Endothelial cell (in vitro differentiated cells): ENCODE measurements around the gene GPHN. TPM values are rescaled to one million over a fixed set of nuclear protein-coding genes. Genes with fewer than 3 reads are reported as not detected.

Experiments
- DNase-seq: peaks from one replicate; pipeline ENCODE4 v3.0.0; 2021; ENCODE audit warnings: low spot score
- H3K27ac Mint-ChIP-seq: one replicate; pipeline ENCODE4 v1.8.0; 2021; ENCODE audit warnings: mixed read lengths, inconsistent platforms; ENCODE audit not compliant: unreplicated experiment
- H3K27me3 Mint-ChIP-seq: one replicate; pipeline ENCODE4 v1.8.0; 2021; ENCODE audit warnings: mild to moderate bottlenecking, moderate library complexity, mixed read lengths, inconsistent platforms; ENCODE audit not compliant: unreplicated experiment
- H3K36me3 Mint-ChIP-seq: one replicate; pipeline ENCODE4 v1.8.0; 2021; ENCODE audit warnings: mild to moderate bottlenecking, low read depth, mixed read lengths, inconsistent platforms; ENCODE audit not compliant: unreplicated experiment
- H3K4me1 Mint-ChIP-seq: one replicate; pipeline ENCODE4 v1.8.0; 2021; ENCODE audit warnings: mild to moderate bottlenecking, mixed read lengths, inconsistent platforms; ENCODE audit not compliant: unreplicated experiment
- H3K4me3 Mint-ChIP-seq: one replicate; pipeline ENCODE4 v1.8.0; 2021; ENCODE audit warnings: mild to moderate bottlenecking, mixed read lengths, inconsistent platforms; ENCODE audit not compliant: unreplicated experiment
- H3K9me3 Mint-ChIP-seq: one replicate; pipeline ENCODE4 v1.8.0; 2021; ENCODE audit warnings: mixed read lengths, inconsistent platforms; ENCODE audit not compliant: unreplicated experiment
- CTCF ChIP-seq: fragments of 200-600 bp; sonication (generic); IDR thresholded peaks from one replicate; pipeline ENCODE4 v1.5.0; 2021; ENCODE audit warnings: antibody characterized with exemption; ENCODE audit not compliant: unreplicated experiment
- total RNA-seq: library from RNA; stranded (reverse); fragmentation: NEBNext Ultra II Directional; extraction: Animal tissue kit (Norgen Biotek cat#: 25700); gene quantifications from one replicate; pipeline ENCODE4 v1.2.1, GENCODE V29; 2021; ENCODE audit not compliant: unreplicated experiment

Gene GPHN
- total RNA-seq, 1 donor from 2014 or later = 30.0 TPM

DNA sequence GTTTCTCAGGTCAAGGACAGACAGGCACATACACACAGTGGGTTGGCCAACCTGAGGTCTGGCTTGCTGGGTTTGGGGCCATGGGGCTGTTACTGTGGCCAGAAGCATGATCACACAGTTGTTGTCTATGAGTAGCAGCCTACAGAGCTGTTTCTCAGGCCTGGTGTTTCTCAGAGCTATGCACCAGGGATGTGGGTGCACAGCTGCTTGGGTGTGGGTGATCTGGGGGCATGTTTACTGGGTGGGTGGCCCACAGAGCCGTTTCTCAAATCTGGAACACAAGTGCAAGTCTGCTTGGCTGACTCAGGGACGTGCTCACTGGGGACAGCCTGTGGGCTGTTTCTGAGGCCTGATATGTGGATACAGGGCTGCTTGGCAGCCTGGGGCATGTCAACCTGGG is 710.2 kb downstream of the GPHN start:
- Mint-ChIP-seq H3K27me3 (peaks cover 3% of the 10 kb centered on the region), H3K27ac (no peak overlapping the region)

GRCh38 chr14:67221248-67221981 is 713.5 kb downstream of the GPHN start:
- Mint-ChIP-seq H3K27me3 (peaks cover 4% of the 10 kb centered on the region), H3K27ac (no peak overlapping the region)

More for the DNA sequence above, 710.2 kb downstream of the GPHN start:
- H3K9me3 Mint-ChIP-seq = no peaks in the 10 kb centered on the region
- peaks cover 3% of the 10 kb centered on the region for H3K36me3 Mint-ChIP-seq
- no peak overlapping the region for H3K4me3 Mint-ChIP-seq
- no peak for TF ChIP-seq CTCF
- DNase-seq = no peak
- H3K4me1 Mint-ChIP-seq = peaks cover 2% of the 10 kb centered on the region

GRCh38 chr14:67221982-67222328 is 714.0 kb downstream of the GPHN start:
- Mint-ChIP-seq H3K4me3 (no peak overlapping the region), H3K36me3 (peaks cover 3% of the 10 kb centered on the region)

More at GRCh38 chr14:67221248-67221981, 713.5 kb downstream of the GPHN start:
- H3K9me3 Mint-ChIP-seq = no peaks in the 10 kb centered on the region
- H3K4me1 Mint-ChIP-seq = peaks cover 2% of the 10 kb centered on the region
- H3K36me3 Mint-ChIP-seq = peaks cover 3% of the 10 kb centered on the region
- no peak for TF ChIP-seq CTCF
- no peak overlapping the region for H3K4me3 Mint-ChIP-seq
- DNase-seq = no peak

DNA sequence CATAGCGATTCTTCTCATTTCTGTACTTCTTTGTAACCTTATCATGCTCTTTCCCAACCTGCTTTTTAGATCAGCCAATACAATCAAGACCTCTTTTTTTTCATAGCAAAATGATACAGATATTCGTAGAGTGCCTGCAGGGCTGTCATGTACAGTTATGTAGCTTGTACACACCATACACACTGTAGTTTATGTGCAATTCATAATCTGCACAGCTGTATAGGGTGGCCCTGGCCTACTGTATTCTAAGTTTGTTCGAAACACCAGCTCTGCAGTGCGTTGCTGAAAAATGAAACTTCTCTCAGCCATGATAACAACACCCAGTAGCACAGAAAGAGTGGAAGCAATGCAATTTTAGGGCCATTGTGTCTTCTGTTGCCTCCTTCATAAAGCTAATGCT is 717.6 kb downstream of the GPHN start:
- no peak for TF ChIP-seq CTCF
- no peaks in the 10 kb centered on the region for H3K4me1 Mint-ChIP-seq
- no peaks in the 10 kb centered on the region for H3K9me3 Mint-ChIP-seq
- H3K36me3 Mint-ChIP-seq = no peaks in the 10 kb centered on the region
- no peak for DNase-seq
- H3K27ac Mint-ChIP-seq = no peak overlapping the region
- H3K27me3 Mint-ChIP-seq = peaks cover 1% of the 10 kb centered on the region
- no peak overlapping the region for H3K4me3 Mint-ChIP-seq

More at GRCh38 chr14:67221982-67222328, 714.0 kb downstream of the GPHN start:
- Mint-ChIP-seq H3K4me1 (peaks cover 2% of the 10 kb centered on the region), H3K27ac (no peak overlapping the region), H3K27me3 (peaks cover 4% of the 10 kb centered on the region), H3K9me3 (no peaks in the 10 kb centered on the region)
- no peak for TF ChIP-seq CTCF
- no peak for DNase-seq

DNA sequence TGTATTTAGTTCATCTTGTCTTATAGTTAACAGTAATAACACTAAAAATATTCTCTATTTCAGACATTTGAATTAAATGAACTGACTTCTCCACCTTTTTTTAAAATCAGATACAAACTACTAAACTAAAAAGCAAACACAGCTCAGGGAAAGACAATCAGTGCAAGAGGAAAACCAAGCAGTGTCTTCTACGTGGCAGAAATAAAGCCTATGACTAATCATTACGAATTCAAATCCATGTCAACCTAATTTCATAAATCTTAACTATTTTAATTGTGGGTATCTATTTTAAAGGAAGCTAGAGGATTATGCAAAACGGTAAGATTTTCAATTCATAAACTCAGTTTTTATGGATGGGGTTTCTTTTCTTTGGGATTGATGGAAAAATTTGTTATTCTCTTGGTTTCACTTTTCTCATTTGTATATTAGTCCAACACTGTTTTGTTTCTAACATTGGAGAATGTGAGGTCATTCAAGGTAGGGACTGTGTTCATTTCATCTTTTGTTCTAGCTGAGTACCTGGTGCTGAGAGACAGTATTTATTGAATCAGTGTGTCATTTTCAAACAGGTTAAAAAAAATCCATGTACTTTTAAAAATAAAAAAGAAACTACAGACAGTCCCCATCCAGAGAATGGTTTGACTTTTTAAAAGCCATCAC is 720.5 kb downstream of the GPHN start:
- H3K9me3 Mint-ChIP-seq = no peaks in the 10 kb centered on the region
- H3K36me3 Mint-ChIP-seq = no peaks in the 10 kb centered on the region
- peaks cover 1% of the 10 kb centered on the region for H3K27me3 Mint-ChIP-seq
- DNase-seq = no peak
- TF ChIP-seq CTCF = no peak
- no peak overlapping the region for H3K27ac Mint-ChIP-seq
- no peak overlapping the region for H3K4me3 Mint-ChIP-seq
- H3K4me1 Mint-ChIP-seq = no peaks in the 10 kb centered on the region
